ENCODE data around the gene PTPRR.

The PTPRR gene

DNA sequence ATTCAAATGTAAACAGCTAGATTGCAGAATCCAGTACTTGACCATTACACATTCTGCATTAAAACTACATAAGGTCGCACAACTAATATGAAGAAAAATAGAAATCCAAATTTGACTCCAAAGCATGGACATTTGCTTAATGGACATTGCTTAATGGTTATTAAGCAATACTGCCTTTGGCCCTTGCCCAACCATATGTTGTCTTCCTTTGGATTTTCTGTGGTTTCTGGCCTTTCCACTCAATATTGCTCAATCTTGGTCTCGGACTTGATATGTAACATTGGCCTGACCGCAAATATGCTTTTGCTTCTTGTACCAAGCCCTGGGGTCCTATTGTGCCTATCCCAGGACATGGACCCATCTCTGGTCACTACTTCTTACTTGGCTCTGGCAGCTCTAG lies 67.2 kb downstream of the PTPRR start:
- H3K27ac ChIP-seq = no peak overlapping the region
- H3K9ac ChIP-seq = no peak overlapping the region
- H3K4me1 ChIP-seq = no peaks in the 10 kb centered on the region
- no peaks in the 10 kb centered on the region for H3K9me3 ChIP-seq (ENCODE audit: control insufficient read depth, low read length)
- no peaks in the 10 kb centered on the region for H3K79me2 ChIP-seq
- H2AFZ ChIP-seq = no peak overlapping the region
- no peak overlapping the region for H3K4me3 ChIP-seq (ENCODE audit: low read depth, low read length)
- no peaks in the 10 kb centered on the region for H3K36me3 ChIP-seq (ENCODE audit: control insufficient read depth, insufficient read depth, low read length)
- no peaks in the 10 kb centered on the region for H3K27me3 ChIP-seq (ENCODE audit: control insufficient read depth, insufficient read depth, low read length)
- no peak overlapping the region for H3K4me2 ChIP-seq (ENCODE audit: low read length)
- no peak for TF ChIP-seq CTCF (IDR thresholded peaks at IDR 0.05)

DNA sequence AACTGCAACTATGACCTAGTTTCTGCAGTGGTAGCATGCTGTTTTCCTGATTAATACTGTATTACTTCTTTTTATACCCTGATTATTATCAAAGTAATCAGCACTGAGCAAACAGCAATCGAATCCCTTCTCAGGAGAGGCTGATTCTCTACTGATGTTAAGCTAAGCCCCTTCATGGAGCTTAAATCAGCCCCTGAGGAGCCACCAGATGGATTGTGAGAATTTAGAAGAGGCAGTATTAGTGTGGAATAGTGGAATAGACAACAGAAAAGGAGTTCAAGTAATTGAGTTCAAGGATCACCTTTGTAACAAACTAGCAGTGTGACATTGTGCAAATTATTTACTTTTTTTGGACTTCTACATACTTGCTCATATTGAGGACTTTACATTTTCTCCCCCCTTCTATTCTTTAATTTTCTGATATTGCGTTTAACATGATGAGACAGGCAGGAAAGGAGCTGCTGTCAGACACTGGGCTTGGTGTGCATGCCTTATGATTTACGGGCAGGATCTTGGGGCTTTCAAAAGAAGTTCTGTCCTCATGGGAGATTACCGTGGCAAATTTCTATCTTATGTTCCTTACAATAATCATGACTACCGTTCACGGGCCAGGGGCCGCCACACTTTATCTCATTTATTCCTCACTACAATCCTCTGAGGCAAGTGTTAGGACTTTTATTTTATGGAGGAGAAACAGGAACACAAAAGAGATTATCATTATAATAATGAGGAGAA lies 68.0 kb downstream of the PTPRR start:
- Histone ChIP-seq H3K27me3 (ENCODE audit: control insufficient read depth, insufficient read depth, low read length) (no peaks in the 10 kb centered on the region), H3K79me2 (no peaks in the 10 kb centered on the region), H3K4me1 (no peaks in the 10 kb centered on the region), H3K27ac (no peak overlapping the region), H3K9me3 (ENCODE audit: control insufficient read depth, low read length) (no peaks in the 10 kb centered on the region), H3K36me3 (ENCODE audit: control insufficient read depth, insufficient read depth, low read length) (no peaks in the 10 kb centered on the region), H3K4me3 (ENCODE audit: low read depth, low read length) (no peak overlapping the region), H2AFZ (no peak overlapping the region), H3K9ac (no peak overlapping the region), H3K4me2 (ENCODE audit: low read length) (no peak overlapping the region)
- no peak for TF ChIP-seq CTCF (IDR thresholded peaks at IDR 0.05)

DNA sequence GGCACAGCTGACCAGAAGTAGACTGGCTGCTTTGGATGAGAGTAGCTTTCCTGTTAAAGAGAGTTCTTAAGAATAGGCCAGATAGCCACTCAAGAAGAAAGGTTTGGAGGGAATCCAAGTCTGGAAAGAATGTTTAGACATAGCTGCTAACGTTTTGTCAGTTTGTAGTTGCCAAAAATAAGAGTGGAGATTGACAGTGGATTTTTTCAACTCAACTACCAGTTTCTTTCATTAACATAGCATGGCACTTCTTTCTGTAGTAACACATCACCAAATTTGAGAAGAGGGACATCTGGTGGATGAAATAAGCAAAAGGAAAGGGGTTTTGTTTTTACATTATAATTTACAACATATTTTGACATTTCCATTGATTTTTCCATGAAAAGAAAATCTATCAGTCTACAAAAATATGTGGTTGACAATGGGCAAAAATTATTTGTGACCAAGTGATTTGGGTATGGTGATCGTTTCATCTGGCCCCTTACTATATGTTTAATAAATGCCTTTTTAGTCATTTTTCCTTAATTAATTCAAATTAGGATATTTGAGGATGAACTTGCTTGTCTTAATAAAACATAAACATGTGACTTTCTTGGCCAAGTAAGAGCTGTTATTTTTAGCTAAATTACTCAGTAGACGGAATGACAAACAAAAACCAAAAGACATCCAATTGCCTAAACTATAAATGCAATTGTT lies 71.1 kb downstream of the PTPRR start:
- no peaks in the 10 kb centered on the region for H3K79me2 ChIP-seq
- H3K9me3 ChIP-seq (ENCODE audit: control insufficient read depth, low read length) = no peaks in the 10 kb centered on the region
- H3K4me1 ChIP-seq = no peaks in the 10 kb centered on the region
- no peaks in the 10 kb centered on the region for H3K36me3 ChIP-seq (ENCODE audit: control insufficient read depth, insufficient read depth, low read length)
- no peak overlapping the region for H3K4me2 ChIP-seq (ENCODE audit: low read length)
- H2AFZ ChIP-seq = no peak overlapping the region
- TF ChIP-seq CTCF (IDR thresholded peaks at IDR 0.05) = no peak
- no peak overlapping the region for H3K27ac ChIP-seq
- H3K27me3 ChIP-seq (ENCODE audit: control insufficient read depth, insufficient read depth, low read length) = no peaks in the 10 kb centered on the region
- H3K9ac ChIP-seq = no peak overlapping the region
- no peak overlapping the region for H3K4me3 ChIP-seq (ENCODE audit: low read depth, low read length)

DNA sequence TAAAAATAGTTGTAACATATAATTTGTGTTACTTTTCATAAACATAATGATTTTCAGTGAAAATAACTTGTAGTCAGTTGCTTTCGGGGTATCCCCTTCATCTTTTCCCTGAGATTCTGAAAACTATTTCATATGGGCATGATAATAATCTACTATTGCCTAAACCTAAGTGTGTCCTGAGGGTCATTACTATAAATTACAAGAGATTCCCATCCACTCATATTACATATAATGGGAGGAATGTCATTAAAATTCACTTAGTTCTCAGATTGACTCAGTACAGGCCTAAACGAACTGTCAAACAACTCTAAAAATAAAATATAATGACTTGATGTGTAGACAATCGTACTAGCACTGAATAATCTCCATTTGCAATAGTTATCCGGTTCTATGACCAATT lies 72.7 kb downstream of the PTPRR start:
- H3K27ac ChIP-seq = no peak overlapping the region
- no peak overlapping the region for H3K4me2 ChIP-seq (ENCODE audit: low read length)
- no peaks in the 10 kb centered on the region for H3K27me3 ChIP-seq (ENCODE audit: control insufficient read depth, insufficient read depth, low read length)
- H3K79me2 ChIP-seq = no peaks in the 10 kb centered on the region
- no peaks in the 10 kb centered on the region for H3K36me3 ChIP-seq (ENCODE audit: control insufficient read depth, insufficient read depth, low read length)
- no peak for TF ChIP-seq CTCF (IDR thresholded peaks at IDR 0.05)
- no peak overlapping the region for H2AFZ ChIP-seq
- H3K4me1 ChIP-seq = no peaks in the 10 kb centered on the region
- H3K9me3 ChIP-seq (ENCODE audit: control insufficient read depth, low read length) = no peaks in the 10 kb centered on the region
- no peak overlapping the region for H3K9ac ChIP-seq
- no peak overlapping the region for H3K4me3 ChIP-seq (ENCODE audit: low read depth, low read length)

Measured in parathyroid adenoma (tissue), 2 donors.